ENCODE measurements around the gene GALNT17. TPM values are rescaled to one million over a fixed set of nuclear protein-coding genes. Genes with fewer than 3 reads are reported as not detected.

GALNT17 gene
- total and polyA plus RNA-seq, 4 donors = 2.8 to 10.8 (median 7.4) TPM

- no peak for TF ChIP-seq CTCF (IDR thresholded peaks at IDR 0.05; ENCODE audit: control extremely low read depth, extremely low read depth)
- DNase-seq (no peak), ATAC-seq (ENCODE audit: insufficient read depth, low FRiP score) (no peak)
- no peak overlapping the region for H3K9ac ChIP-seq (ENCODE audit: insufficient read depth in 1 of 2, low read length in 2 of 2)
- H3K36me3 ChIP-seq (ENCODE audit: control insufficient read depth in 4 of 4, insufficient read depth in 4 of 4, low read length in 4 of 4) = peaks cover 0 to 5% (median 0%) of the 10 kb centered on the region in 4 donors
- no peak overlapping the region for H3K27ac ChIP-seq (ENCODE audit: low read depth in 1 of 2, low read length in 1 of 2)
- peaks cover 0 to 7% (median 0%) of the 10 kb centered on the region in 4 donors for H3K9me3 ChIP-seq (ENCODE audit: control insufficient read depth in 4 of 4, insufficient read depth in 3 of 4, low read length in 3 of 4)
- H3K4me3 ChIP-seq = no peak overlapping the region
- 89 to 91% methylated on average over 3 of the region's 3 CpGs for WGBS, 2 donors
- no peaks in the 10 kb centered on the region for H3K4me1 ChIP-seq (ENCODE audit: control insufficient read depth in 5 of 5, insufficient read depth in 5 of 5, low read length in 5 of 5)
- no peaks in the 10 kb centered on the region for H3K27me3 ChIP-seq (ENCODE audit: control insufficient read depth in 3 of 3, insufficient read depth in 3 of 3, low read length in 2 of 3)
These were observed 533.8 kb downstream of the GALNT17 start for GRCh38 chr7:71665716-71666115.

GRCh38 chr7:71668572-71668971 lies 536.6 kb downstream of the GALNT17 start:
- no peak overlapping the region for H3K4me3 ChIP-seq
- 92 to 94% methylated on average over 1 of the region's 1 CpG for WGBS, 2 donors
- peaks cover 0 to 2% (median 0%) of the 10 kb centered on the region in 4 donors for H3K36me3 ChIP-seq (ENCODE audit: control insufficient read depth in 4 of 4, insufficient read depth in 4 of 4, low read length in 4 of 4)
- ATAC-seq (ENCODE audit: insufficient read depth, low FRiP score) (no peak), DNase-seq (no peak)
- peaks cover 0 to 3% (median 0%) of the 10 kb centered on the region in 4 donors for H3K9me3 ChIP-seq (ENCODE audit: control insufficient read depth in 4 of 4, insufficient read depth in 3 of 4, low read length in 3 of 4)
- H3K27me3 ChIP-seq (ENCODE audit: control insufficient read depth in 3 of 3, insufficient read depth in 3 of 3, low read length in 2 of 3) = no peaks in the 10 kb centered on the region
- no peaks in the 10 kb centered on the region for H3K4me1 ChIP-seq (ENCODE audit: control insufficient read depth in 5 of 5, insufficient read depth in 5 of 5, low read length in 5 of 5)
- TF ChIP-seq CTCF (IDR thresholded peaks at IDR 0.05; ENCODE audit: control extremely low read depth, extremely low read depth) = no peak
- no peak overlapping the region for H3K27ac ChIP-seq (ENCODE audit: low read depth in 1 of 2, low read length in 1 of 2)
- no peak overlapping the region for H3K9ac ChIP-seq (ENCODE audit: insufficient read depth in 1 of 2, low read length in 2 of 2)

DNA sequence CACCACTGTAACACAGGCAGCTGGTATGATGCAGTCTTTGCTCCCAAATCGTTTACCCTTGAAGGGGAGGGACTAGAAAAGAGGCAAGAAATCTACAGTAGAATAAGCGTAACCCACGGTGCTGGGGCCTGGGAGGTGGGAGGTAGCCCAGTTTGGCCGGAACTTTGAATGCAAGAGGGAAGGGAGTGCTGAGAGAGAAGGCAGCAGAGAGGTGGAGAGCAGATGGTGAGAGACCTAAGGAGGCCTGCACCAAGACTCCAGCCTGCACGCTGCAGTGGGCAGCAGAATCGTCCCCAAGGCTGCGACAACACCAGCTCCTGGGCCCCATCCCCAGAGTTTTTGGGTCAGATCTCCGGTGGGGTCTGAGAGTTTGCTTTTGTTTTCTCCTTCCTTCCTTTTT lies 547.5 kb downstream of the GALNT17 start:
- no peak for TF ChIP-seq CTCF (IDR thresholded peaks at IDR 0.05; ENCODE audit: control extremely low read depth, extremely low read depth)

DNA sequence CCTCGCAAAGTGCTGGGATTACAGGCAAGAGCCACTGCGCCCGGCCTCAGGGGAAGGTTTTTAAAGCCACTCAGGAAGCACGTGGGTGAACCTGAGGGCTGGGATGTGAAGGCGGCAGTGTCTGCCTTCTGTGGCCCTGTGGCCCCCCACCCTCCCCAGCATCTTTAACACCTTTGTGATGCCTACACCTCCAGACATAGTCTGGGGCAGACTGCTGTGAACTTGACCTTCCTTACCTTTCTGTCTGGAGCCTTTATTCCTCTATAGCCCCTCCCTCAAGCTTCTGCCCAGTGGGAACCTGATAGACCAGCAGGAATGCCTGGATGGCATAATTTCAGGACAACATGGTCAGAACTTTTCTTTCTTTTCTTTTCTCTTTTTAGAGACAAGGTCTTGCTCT lies 550.2 kb downstream of the GALNT17 start:
- Histone ChIP-seq H3K27me3 (ENCODE audit: control insufficient read depth in 3 of 3, insufficient read depth in 3 of 3, low read length in 2 of 3) (no peaks in the 10 kb centered on the region), H3K36me3 (ENCODE audit: control insufficient read depth in 4 of 4, insufficient read depth in 4 of 4, low read length in 4 of 4) (no peaks in the 10 kb centered on the region), H3K4me1 (ENCODE audit: control insufficient read depth in 5 of 5, insufficient read depth in 5 of 5, low read length in 5 of 5) (peaks cover 0 to 29% (median 12%) of the 10 kb centered on the region in 5 donors), H3K9ac (ENCODE audit: insufficient read depth in 1 of 2, low read length in 2 of 2) (no peak overlapping the region), H3K4me3 (no peak overlapping the region), H3K9me3 (ENCODE audit: control insufficient read depth in 4 of 4, insufficient read depth in 3 of 4, low read length in 3 of 4) (peaks cover 0 to 4% (median 0%) of the 10 kb centered on the region in 4 donors), H3K27ac (ENCODE audit: low read depth in 1 of 2, low read length in 1 of 2) (no peak overlapping the region)
- ATAC-seq (ENCODE audit: insufficient read depth, low FRiP score) = no peak
- no peak for TF ChIP-seq CTCF (IDR thresholded peaks at IDR 0.05; ENCODE audit: control extremely low read depth, extremely low read depth)
- DNase-seq = no peak
- 72 to 78% methylated on average over 5 of the region's 5 CpGs for WGBS, 2 donors

More for the DNA sequence above, 547.5 kb downstream of the GALNT17 start:
- no peaks in the 10 kb centered on the region for H3K36me3 ChIP-seq (ENCODE audit: control insufficient read depth in 4 of 4, insufficient read depth in 4 of 4, low read length in 4 of 4)
- no peaks in the 10 kb centered on the region for H3K27me3 ChIP-seq (ENCODE audit: control insufficient read depth in 3 of 3, insufficient read depth in 3 of 3, low read length in 2 of 3)
- peaks cover 0 to 4% (median 0%) of the 10 kb centered on the region in 4 donors for H3K9me3 ChIP-seq (ENCODE audit: control insufficient read depth in 4 of 4, insufficient read depth in 3 of 4, low read length in 3 of 4)
- DNase-seq (no peak), ATAC-seq (ENCODE audit: insufficient read depth, low FRiP score) (no peak)
- WGBS, 2 donors = 56 to 60% methylated on average over 8 of the region's 8 CpGs
- H3K4me3 ChIP-seq = no peak overlapping the region
- no peak overlapping the region for H3K9ac ChIP-seq (ENCODE audit: insufficient read depth in 1 of 2, low read length in 2 of 2)
- H3K27ac ChIP-seq (ENCODE audit: low read depth in 1 of 2, low read length in 1 of 2) = no peak overlapping the region
- H3K4me1 ChIP-seq (ENCODE audit: control insufficient read depth in 5 of 5, insufficient read depth in 5 of 5, low read length in 5 of 5) = peaks cover 0 to 20% (median 8%) of the 10 kb centered on the region in 5 donors

Measured in lung (tissue), 12 donors.